OCI-LY7 (cell line): Measurements from ENCODE around the gene HEBP1. TPM values are rescaled to one million over a fixed set of nuclear protein-coding genes. Genes with fewer than 3 reads are reported as not detected.

Experiments
- BruUV-seq: library from RNA; stranded (reverse); fragments of 400-500 nt; replicated peaks from 2 replicates; lab custom pipeline; 2021; lab: Mats Ljungman, UMichigan
- CTCF ChIA-PET: fragments of 300-600 bp; sonication (Branson Sonifier 250); formaldehyde crosslinking; loops from one replicate; lab custom pipeline; 2022; ENCODE audit warnings: antibody characterized with exemption; ENCODE audit not compliant: unreplicated experiment; lab: Charles Lee
- POLR2A ChIA-PET: fragments of 300-600 bp; sonication (Branson Sonifier 250); formaldehyde crosslinking; loops from one replicate; lab custom pipeline; 2022; ENCODE audit warnings: antibody characterized with exemption; lab: Charles Lee
- DNase-seq: peaks from one replicate; pipeline ENCODE4 v3.0.0-alpha.2; 2015; ENCODE audit warnings: low spot score
- H2AFZ ChIP-seq: fragments of 200-600 bp; sonication (generic), shearing (Covaris generic); 2 replicates; pipeline ENCODE4 v1.6.1; 2014; ENCODE audit warnings: mild to moderate bottlenecking, antibody characterized with exemption, low read length, moderate library complexity
- H3K27ac ChIP-seq: fragments of 200-600 bp; sonication (generic); 2 replicates; pipeline ENCODE4 v1.5.1; 2014; ENCODE audit warnings: mixed run types, low read depth, mild to moderate bottlenecking, moderate library complexity, low read length, inconsistent platforms; ENCODE audit not compliant: poor library complexity, severe bottlenecking
- H3K36me3 ChIP-seq: fragments of 200-600 bp; sonication (generic); 2 replicates; pipeline ENCODE4 v1.6.1; 2014; ENCODE audit warnings: mild to moderate bottlenecking, antibody characterized with exemption, low read length, moderate library complexity, mixed read lengths; ENCODE audit not compliant: insufficient read depth
- H3K4me1 ChIP-seq: fragments of 200-600 bp; sonication (generic); 2 replicates; pipeline ENCODE4 v1.5.1; 2014; ENCODE audit warnings: mild to moderate bottlenecking, low read length; ENCODE audit not compliant: insufficient read depth, poor library complexity, severe bottlenecking
- H3K4me2 ChIP-seq: fragments of 200-600 bp; sonication (generic); 2 replicates; pipeline ENCODE4 v1.6.1; 2014; ENCODE audit warnings: mild to moderate bottlenecking, low read length
- H3K4me3 ChIP-seq: fragments of 200-600 bp; sonication (generic); 2 replicates; pipeline ENCODE4 v1.5.1; 2014; ENCODE audit warnings: mild to moderate bottlenecking, low read depth, low read length; ENCODE audit not compliant: poor library complexity, severe bottlenecking
- H3K79me2 ChIP-seq: fragments of 200-600 bp; sonication (generic); 2 replicates; pipeline ENCODE4 v1.6.1; 2016; ENCODE audit warnings: low read depth, mild to moderate bottlenecking, low read length, moderate library complexity, mixed read lengths; ENCODE audit not compliant: insufficient read depth
- H3K9me2 ChIP-seq: fragments of 200-600 bp; sonication (generic); 2 replicates; pipeline ENCODE4 v1.6.1; 2016; ENCODE audit warnings: mild to moderate bottlenecking, low read length, mixed read lengths; ENCODE audit not compliant: insufficient read depth
- H3K9me3 ChIP-seq: fragments of 200-600 bp; sonication (generic); 2 replicates; pipeline ENCODE4 v1.6.1; 2014; ENCODE audit warnings: mild to moderate bottlenecking, mixed run types, low read length, mixed read lengths
- H4K20me1 ChIP-seq: fragments of 200-600 bp; sonication (generic); 2 replicates; pipeline ENCODE4 v1.6.1; 2014; ENCODE audit warnings: mild to moderate bottlenecking, antibody characterized with exemption, low read length, moderate library complexity, mixed read lengths; ENCODE audit not compliant: insufficient read depth
- CTCF ChIP-seq: fragments of 200-600 bp; sonication (generic); conservative IDR thresholded peaks from 2 replicates; pipeline ENCODE4 v1.5.1; 2014; ENCODE audit warnings: mild to moderate bottlenecking, antibody characterized with exemption, low read length, moderate library complexity, mixed read lengths
- EZH2phosphoT487 ChIP-seq: fragments of 200-600 bp; sonication (generic); IDR thresholded peaks from 2 replicates; pipeline ENCODE4 v1.6.1; 2018; ENCODE audit warnings: low read depth, borderline replicate concordance, mild to moderate bottlenecking, mixed run types, antibody characterized with exemption, low read length, moderate library complexity, mixed read lengths
- intact Hi-C: fragments of 100-400 bp; cut with micrococcal nuclease; formaldehyde crosslinking; loops from one replicate; pipeline ENCODE4 v1.10.0; 2022; ENCODE audit not compliant: unreplicated experiment
- total RNA-seq, 2 experiments: library from RNA; depleted of rRNA in 1 of 2; stranded (reverse); fragments of >200 nt in 1 of 2; shearing (Covaris generic) in 1 of 2; gene quantifications; 2 replicates each; pipeline ENCODE4 v1.2.3, GENCODE V29; 2014 to 2022

HEBP1 gene
- total RNA-seq, 2 experiments from 2014 or later: 0.16 to 1.3 TPM

- H3K79me2 ChIP-seq: no peaks in the 10 kb centered on the region
- DNase-seq: no peak
- no peaks in the 10 kb centered on the region for H4K20me1 ChIP-seq
- no peak overlapping the region for H2AFZ ChIP-seq
- BruUV-seq: no TSS peak
- intact Hi-C loops: no loop called here
- no peaks in the 10 kb centered on the region for H3K9me3 ChIP-seq
- POLR2A ChIA-PET: no interaction called here
- no peaks in the 10 kb centered on the region for H3K9me2 ChIP-seq
- no peak overlapping the region for H3K4me3 ChIP-seq
- H3K36me3 ChIP-seq: no peaks in the 10 kb centered on the region
- CTCF ChIA-PET: no interaction called here
- TF ChIP-seq EZH2phosphoT487 (no peak), CTCF (no peak)
- H3K4me2 ChIP-seq: no peak overlapping the region
- no peaks in the 10 kb centered on the region for H3K4me1 ChIP-seq
- H3K27ac ChIP-seq: no peak overlapping the region
Measured at GRCh38 chr12:12982331-12982730, 17.7 kb downstream of the HEBP1 start.

GRCh38 chr12:12979731-12980259 is 20.3 kb downstream of the HEBP1 start:
- Histone ChIP-seq H3K79me2 (no peaks in the 10 kb centered on the region), H3K4me1 (no peaks in the 10 kb centered on the region), H2AFZ (no peak overlapping the region), H4K20me1 (no peaks in the 10 kb centered on the region), H3K9me2 (no peaks in the 10 kb centered on the region), H3K4me2 (no peak overlapping the region), H3K9me3 (no peaks in the 10 kb centered on the region), H3K27ac (no peak overlapping the region), H3K4me3 (no peak overlapping the region), H3K36me3 (no peaks in the 10 kb centered on the region)
- intact Hi-C loops: no loop called here
- BruUV-seq: no TSS peak
- CTCF ChIA-PET: no interaction called here
- TF ChIP-seq EZH2phosphoT487: no peak
- no peak for TF ChIP-seq CTCF
- DNase-seq: no peak
- POLR2A ChIA-PET: no interaction called here

- H3K79me2 ChIP-seq: no peaks in the 10 kb centered on the region
- no peak overlapping the region for H3K4me3 ChIP-seq
- H2AFZ ChIP-seq: no peak overlapping the region
- H3K9me3 ChIP-seq: no peaks in the 10 kb centered on the region
- no peaks in the 10 kb centered on the region for H4K20me1 ChIP-seq
- no peak overlapping the region for H3K4me2 ChIP-seq
- no peaks in the 10 kb centered on the region for H3K36me3 ChIP-seq
- no TSS peak for BruUV-seq
- no peak overlapping the region for H3K27ac ChIP-seq
- POLR2A ChIA-PET: no interaction called here
- intact Hi-C loops: no loop called here
- no peaks in the 10 kb centered on the region for H3K9me2 ChIP-seq
- DNase-seq: no peak
- no peaks in the 10 kb centered on the region for H3K4me1 ChIP-seq
- CTCF ChIA-PET: no interaction called here
- TF ChIP-seq CTCF (no peak), EZH2phosphoT487 (no peak)
Measured at GRCh38 chr12:12979126-12979525, 20.9 kb downstream of the HEBP1 start.
